ENCODE measurements around the gene SH3BP5. TPM values are rescaled to one million over a fixed set of nuclear protein-coding genes. Genes with fewer than 3 reads are reported as not detected.

Gene SH3BP5
- total RNA-seq, 2 experiments from 2014 or later = 15.1 to 31.3 TPM

DNA sequence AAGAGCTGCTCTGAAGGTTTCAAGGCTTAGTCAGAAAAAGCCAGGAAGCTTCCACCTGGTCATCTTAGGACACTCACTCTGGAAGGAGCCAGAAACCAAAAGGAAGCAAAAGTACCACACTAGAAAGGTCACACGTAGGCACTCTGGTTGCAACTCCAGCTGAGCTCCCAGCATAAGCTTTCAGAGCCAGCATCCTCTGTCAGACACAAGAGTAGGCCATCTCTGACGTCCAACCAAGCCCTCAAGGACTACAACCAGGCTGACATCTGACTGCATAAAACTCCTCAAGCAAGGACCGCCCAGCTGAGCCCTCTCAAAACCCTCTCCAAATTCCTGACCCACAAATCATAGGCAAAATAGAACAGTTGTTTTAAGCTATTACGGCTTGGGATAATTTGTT, 12.8 kb downstream of the SH3BP5 start:
- no peak for DNase-seq (ENCODE audit: low spot score)
- Histone ChIP-seq H3K4me2 (ENCODE audit: low read length) (no peak overlapping the region), H3K4me1 (ENCODE audit: insufficient read depth, low read length, poor library complexity, severe bottlenecking) (peaks cover 23% of the 10 kb centered on the region), H4K20me1 (ENCODE audit: insufficient read depth, low read length) (no peaks in the 10 kb centered on the region; the same call in 1 of the 2 replicates), H3K79me2 (ENCODE audit: insufficient read depth, low read depth, low read length) (no peaks in the 10 kb centered on the region), H3K36me3 (ENCODE audit: insufficient read depth, low read length) (peaks cover 16% of the 10 kb centered on the region), H3K27ac (ENCODE audit: low read depth, low read length, poor library complexity, severe bottlenecking) (no peak overlapping the region), H2AFZ (ENCODE audit: low read length) (no peak overlapping the region), H3K4me3 (ENCODE audit: low read depth, low read length, poor library complexity, severe bottlenecking) (no peak overlapping the region), H3K9me2 (ENCODE audit: insufficient read depth, low read length) (no peaks in the 10 kb centered on the region), H3K9me3 (ENCODE audit: low read length) (no peaks in the 10 kb centered on the region)
- TF ChIP-seq CTCF (conservative IDR thresholded peaks at IDR 0.05; ENCODE audit: low read length) (no peak), EZH2phosphoT487 (IDR thresholded peaks at IDR 0.05; ENCODE audit: borderline replicate concordance, low read depth, low read length) (no peak)
- ChIA-PET CTCF (ENCODE audit: unreplicated experiment) (no interaction called here), POLR2A (interaction anchor here (1.1 to 2.4 kb wide), 5 partner anchors 11 to 46 kb away, joined by 3 to 21 read pairs (median 4); no protein-coding TSS in a partner anchor)
- no TSS peak for BruUV-seq (replicated peaks)
- intact Hi-C loops (cut with micrococcal nuclease; ENCODE audit: unreplicated experiment) = no loop called here

- Histone ChIP-seq H4K20me1 (ENCODE audit: insufficient read depth, low read length) (no peaks in the 10 kb centered on the region; the same call in 1 of the 2 replicates), H3K79me2 (ENCODE audit: insufficient read depth, low read depth, low read length) (no peaks in the 10 kb centered on the region), H3K4me1 (ENCODE audit: insufficient read depth, low read length, poor library complexity, severe bottlenecking) (peaks cover 23% of the 10 kb centered on the region), H2AFZ (ENCODE audit: low read length) (no peak overlapping the region), H3K9me2 (ENCODE audit: insufficient read depth, low read length) (no peaks in the 10 kb centered on the region), H3K27ac (ENCODE audit: low read depth, low read length, poor library complexity, severe bottlenecking) (no peak overlapping the region), H3K4me2 (ENCODE audit: low read length) (no peak overlapping the region), H3K36me3 (ENCODE audit: insufficient read depth, low read length) (peaks cover 15% of the 10 kb centered on the region), H3K4me3 (ENCODE audit: low read depth, low read length, poor library complexity, severe bottlenecking) (no peak overlapping the region), H3K9me3 (ENCODE audit: low read length) (no peaks in the 10 kb centered on the region)
- no TSS peak for BruUV-seq (replicated peaks)
- CTCF ChIA-PET (ENCODE audit: unreplicated experiment) = no interaction called here
- POLR2A ChIA-PET = interaction anchor here (0.7 to 2.4 kb wide), 4 partner anchors 11 to 289 kb away, joined by 3 to 21 read pairs (median 8); no protein-coding TSS in a partner anchor
- intact Hi-C loops (cut with micrococcal nuclease; ENCODE audit: unreplicated experiment) = no loop called here
- no peak for TF ChIP-seq CTCF (conservative IDR thresholded peaks at IDR 0.05; ENCODE audit: low read length)
- TF ChIP-seq EZH2phosphoT487 (IDR thresholded peaks at IDR 0.05; ENCODE audit: borderline replicate concordance, low read depth, low read length) = no peak
- DNase-seq (ENCODE audit: low spot score) = no peak
These were observed 13.2 kb downstream of the SH3BP5 start for GRCh38 chr3:15319136-15319535.

DNA sequence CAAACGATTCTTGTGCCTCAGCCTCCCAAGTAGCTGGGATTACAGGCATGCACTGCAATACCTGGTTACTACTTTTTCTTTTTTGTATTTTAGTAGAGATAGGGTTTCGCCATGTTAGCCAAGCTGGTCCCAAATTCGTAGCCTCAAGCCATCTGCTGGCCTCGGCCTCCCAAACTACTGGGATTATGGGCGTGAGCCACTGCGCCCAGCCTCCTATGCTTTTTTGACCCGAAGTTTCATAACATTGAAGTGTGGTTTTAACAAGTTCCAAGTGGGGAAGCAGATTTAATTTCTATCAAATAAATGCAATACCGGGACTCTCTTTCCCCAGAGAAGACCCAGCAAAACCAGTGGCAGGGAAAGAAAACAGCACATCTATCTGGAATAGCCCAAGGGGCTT, 13.7 kb downstream of the SH3BP5 start:
- Histone ChIP-seq H3K4me3 (ENCODE audit: low read depth, low read length, poor library complexity, severe bottlenecking) (no peak overlapping the region), H3K36me3 (ENCODE audit: insufficient read depth, low read length) (peaks cover 10% of the 10 kb centered on the region), H3K9me2 (ENCODE audit: insufficient read depth, low read length) (no peaks in the 10 kb centered on the region), H3K4me1 (ENCODE audit: insufficient read depth, low read length, poor library complexity, severe bottlenecking) (peaks cover 23% of the 10 kb centered on the region), H3K27ac (ENCODE audit: low read depth, low read length, poor library complexity, severe bottlenecking) (no peak overlapping the region), H2AFZ (ENCODE audit: low read length) (no peak overlapping the region), H4K20me1 (ENCODE audit: insufficient read depth, low read length) (no peaks in the 10 kb centered on the region; the same call in 1 of the 2 replicates), H3K79me2 (ENCODE audit: insufficient read depth, low read depth, low read length) (no peaks in the 10 kb centered on the region), H3K9me3 (ENCODE audit: low read length) (no peaks in the 10 kb centered on the region), H3K4me2 (ENCODE audit: low read length) (no peak overlapping the region)
- intact Hi-C loops (cut with micrococcal nuclease; ENCODE audit: unreplicated experiment) = no loop called here
- no peak for DNase-seq (ENCODE audit: low spot score)
- ChIA-PET POLR2A (interaction anchor here (0.6 to 2.0 kb wide), 5 partner anchors 9 to 289 kb away, joined by 3 to 9 read pairs (median 6); no protein-coding TSS in a partner anchor), CTCF (ENCODE audit: unreplicated experiment) (no interaction called here)
- TF ChIP-seq CTCF (conservative IDR thresholded peaks at IDR 0.05; ENCODE audit: low read length) = no peak
- no peak for TF ChIP-seq EZH2phosphoT487 (IDR thresholded peaks at IDR 0.05; ENCODE audit: borderline replicate concordance, low read depth, low read length)
- BruUV-seq (replicated peaks) = no TSS peak
